ENCODE data around the gene ACAT2.

- TF ChIP-seq POLR2A (IDR thresholded peaks at IDR 0.05) = no peak
- no peak for TF ChIP-seq CTCF (IDR thresholded peaks at IDR 0.05 in 4 of 5, conservative IDR thresholded peaks at IDR 0.05 in 1 of 5)
These were observed 16.8 kb upstream of the ACAT2 start for GRCh38 chr6:159745081-159745480.
